ENCODE results near the gene ECI2. TPM values are rescaled to one million over a fixed set of nuclear protein-coding genes. Genes with fewer than 3 reads are reported as not detected.

ECI2 gene
- total RNA-seq, 1 donor from 2014 or later, result 29.2 TPM

DNA sequence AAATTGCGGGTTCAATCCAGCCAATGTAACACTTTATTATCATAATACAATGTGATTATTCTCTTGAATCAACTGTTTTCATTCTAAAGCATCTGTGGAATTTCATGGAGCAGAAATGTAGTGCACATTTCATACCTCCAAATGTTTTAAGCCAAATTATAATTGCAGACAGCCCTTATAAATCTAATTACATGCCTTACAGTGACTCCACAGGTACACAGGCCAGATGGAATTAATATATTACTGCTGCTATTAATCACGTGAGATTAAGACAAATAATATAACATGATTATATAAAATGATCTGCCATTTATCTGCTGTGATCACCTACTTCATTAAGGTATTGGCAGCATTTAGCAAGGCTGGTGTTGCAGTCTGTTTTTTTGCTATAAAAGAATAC, 9.7 kb upstream of the ECI2 start:
- TF ChIP-seq, protein P1, sequence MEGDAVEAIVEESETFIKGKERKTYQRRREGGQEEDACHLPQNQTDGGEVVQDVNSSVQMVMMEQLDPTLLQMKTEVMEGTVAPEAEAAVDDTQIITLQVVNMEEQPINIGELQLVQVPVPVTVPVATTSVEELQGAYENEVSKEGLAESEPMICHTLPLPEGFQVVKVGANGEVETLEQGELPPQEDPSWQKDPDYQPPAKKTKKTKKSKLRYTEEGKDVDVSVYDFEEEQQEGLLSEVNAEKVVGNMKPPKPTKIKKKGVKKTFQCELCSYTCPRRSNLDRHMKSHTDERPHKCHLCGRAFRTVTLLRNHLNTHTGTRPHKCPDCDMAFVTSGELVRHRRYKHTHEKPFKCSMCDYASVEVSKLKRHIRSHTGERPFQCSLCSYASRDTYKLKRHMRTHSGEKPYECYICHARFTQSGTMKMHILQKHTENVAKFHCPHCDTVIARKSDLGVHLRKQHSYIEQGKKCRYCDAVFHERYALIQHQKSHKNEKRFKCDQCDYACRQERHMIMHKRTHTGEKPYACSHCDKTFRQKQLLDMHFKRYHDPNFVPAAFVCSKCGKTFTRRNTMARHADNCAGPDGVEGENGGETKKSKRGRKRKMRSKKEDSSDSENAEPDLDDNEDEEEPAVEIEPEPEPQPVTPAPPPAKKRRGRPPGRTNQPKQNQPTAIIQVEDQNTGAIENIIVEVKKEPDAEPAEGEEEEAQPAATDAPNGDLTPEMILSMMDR (IDR thresholded peaks at IDR 0.05), result no peak
- H3K9me3 Mint-ChIP-seq (ENCODE audit: low read depth), result peaks cover 29% of the 10 kb centered on the region
- no peak overlapping the region for H3K4me3 Mint-ChIP-seq (ENCODE audit: unreplicated experiment)
- peaks cover 5% of the 10 kb centered on the region for H3K36me3 Mint-ChIP-seq (ENCODE audit: low read depth)
- H3K27ac Mint-ChIP-seq (ENCODE audit: unreplicated experiment), result no peak overlapping the region
- no peak for DNase-seq (ENCODE audit: low spot score)
- H3K4me1 Mint-ChIP-seq (ENCODE audit: low read depth), result no peaks in the 10 kb centered on the region
- H3K27me3 Mint-ChIP-seq (ENCODE audit: low read depth), result no peaks in the 10 kb centered on the region

DNA sequence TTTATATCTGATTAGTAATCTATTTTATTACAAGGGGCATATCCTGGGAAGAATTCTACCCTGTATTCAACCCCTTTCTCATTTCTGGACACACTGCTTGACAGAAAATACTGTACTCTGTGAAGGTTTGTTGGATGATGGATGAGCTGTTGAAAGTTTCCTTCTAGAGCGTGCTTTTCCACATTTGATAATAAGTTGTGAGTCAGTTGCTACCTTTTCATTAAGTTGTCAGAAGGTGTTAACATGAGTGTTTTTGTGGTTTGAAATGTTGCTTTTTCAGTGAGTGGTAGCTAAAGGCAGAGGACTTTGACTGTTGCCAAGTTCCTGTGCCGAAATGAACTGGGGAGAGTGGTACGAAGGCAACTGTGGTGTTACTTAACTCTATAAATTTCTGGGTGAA, 3.9 kb upstream of the ECI2 start:
- H3K9me3 Mint-ChIP-seq (ENCODE audit: low read depth), result peaks cover 16% of the 10 kb centered on the region
- TF ChIP-seq, protein P1 (IDR thresholded peaks at IDR 0.05), result no peak
- no peak for DNase-seq (ENCODE audit: low spot score)
- no peaks in the 10 kb centered on the region for H3K27me3 Mint-ChIP-seq (ENCODE audit: low read depth)
- H3K4me3 Mint-ChIP-seq (ENCODE audit: unreplicated experiment), result no peak overlapping the region
- peaks cover 5% of the 10 kb centered on the region for H3K36me3 Mint-ChIP-seq (ENCODE audit: low read depth)
- peaks cover 8% of the 10 kb centered on the region for H3K4me1 Mint-ChIP-seq (ENCODE audit: low read depth)
- H3K27ac Mint-ChIP-seq (ENCODE audit: unreplicated experiment), result no peak overlapping the region

DNA sequence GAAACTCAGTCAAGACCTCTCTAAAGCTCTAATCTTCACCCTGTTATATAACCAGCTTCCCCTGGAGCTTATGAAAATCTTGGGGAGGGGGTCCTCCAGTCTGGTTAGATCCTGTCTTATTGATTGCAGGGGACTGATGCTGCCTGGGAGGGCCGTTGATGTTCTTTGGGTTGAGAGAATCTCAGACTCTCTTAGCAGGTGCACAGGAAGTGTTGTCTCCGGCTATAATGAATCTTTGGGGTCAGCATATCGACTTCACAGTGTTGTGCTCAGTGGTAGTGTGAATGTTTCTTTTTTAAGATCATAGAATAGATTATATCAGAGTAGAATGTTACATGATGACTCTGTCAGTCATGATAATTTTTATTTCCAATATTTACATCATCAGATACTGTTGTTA, 2.8 kb upstream of the ECI2 start:
- peaks cover 5% of the 10 kb centered on the region for H3K36me3 Mint-ChIP-seq (ENCODE audit: low read depth)
- no peak overlapping the region for H3K27ac Mint-ChIP-seq (ENCODE audit: unreplicated experiment)
- TF ChIP-seq, protein P1 (IDR thresholded peaks at IDR 0.05), result no peak
- H3K4me1 Mint-ChIP-seq (ENCODE audit: low read depth), result peaks cover 19% of the 10 kb centered on the region
- peaks cover 15% of the 10 kb centered on the region for H3K9me3 Mint-ChIP-seq (ENCODE audit: low read depth)
- H3K4me3 Mint-ChIP-seq (ENCODE audit: unreplicated experiment), result no peak overlapping the region
- DNase-seq (ENCODE audit: low spot score), result no peak
- H3K27me3 Mint-ChIP-seq (ENCODE audit: low read depth), result no peaks in the 10 kb centered on the region

DNA sequence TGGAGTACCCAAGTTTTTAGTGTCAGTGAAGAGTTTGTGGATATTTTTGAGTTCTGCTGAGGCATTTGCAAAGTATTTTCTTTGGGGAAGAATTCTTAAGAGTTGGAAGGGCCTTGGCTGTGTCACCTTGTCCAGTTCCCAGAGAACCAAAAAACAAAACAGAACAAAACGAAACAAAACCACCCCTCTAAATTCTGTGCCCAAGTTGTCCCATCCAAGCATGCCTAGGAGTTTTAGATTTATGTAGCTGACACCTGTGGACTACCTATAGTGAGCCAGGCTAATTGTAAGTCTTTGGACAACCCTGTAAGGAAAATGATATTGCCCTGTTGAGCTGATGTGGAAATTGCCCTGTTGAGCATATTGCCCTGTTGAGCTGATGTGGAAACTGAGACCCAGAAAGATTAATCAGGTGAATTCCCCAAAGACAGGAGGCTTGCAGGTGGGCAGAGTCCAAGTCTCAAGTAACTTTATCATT, 1.0 kb upstream of the ECI2 start:
- peak overlapping the region; percentile 78 for H3K27ac Mint-ChIP-seq (ENCODE audit: unreplicated experiment)
- H3K9me3 Mint-ChIP-seq (ENCODE audit: low read depth), result peaks cover 1% of the 10 kb centered on the region
- peak overlapping the region; percentile 74 for H3K4me3 Mint-ChIP-seq (ENCODE audit: unreplicated experiment)
- peaks cover 8% of the 10 kb centered on the region for H3K36me3 Mint-ChIP-seq (ENCODE audit: low read depth)
- H3K27me3 Mint-ChIP-seq (ENCODE audit: low read depth), result no peaks in the 10 kb centered on the region
- no peak for DNase-seq (ENCODE audit: low spot score)
- peaks cover 20% of the 10 kb centered on the region for H3K4me1 Mint-ChIP-seq (ENCODE audit: low read depth)
- TF ChIP-seq, protein P1 (IDR thresholded peaks at IDR 0.05), result no peak

DNA sequence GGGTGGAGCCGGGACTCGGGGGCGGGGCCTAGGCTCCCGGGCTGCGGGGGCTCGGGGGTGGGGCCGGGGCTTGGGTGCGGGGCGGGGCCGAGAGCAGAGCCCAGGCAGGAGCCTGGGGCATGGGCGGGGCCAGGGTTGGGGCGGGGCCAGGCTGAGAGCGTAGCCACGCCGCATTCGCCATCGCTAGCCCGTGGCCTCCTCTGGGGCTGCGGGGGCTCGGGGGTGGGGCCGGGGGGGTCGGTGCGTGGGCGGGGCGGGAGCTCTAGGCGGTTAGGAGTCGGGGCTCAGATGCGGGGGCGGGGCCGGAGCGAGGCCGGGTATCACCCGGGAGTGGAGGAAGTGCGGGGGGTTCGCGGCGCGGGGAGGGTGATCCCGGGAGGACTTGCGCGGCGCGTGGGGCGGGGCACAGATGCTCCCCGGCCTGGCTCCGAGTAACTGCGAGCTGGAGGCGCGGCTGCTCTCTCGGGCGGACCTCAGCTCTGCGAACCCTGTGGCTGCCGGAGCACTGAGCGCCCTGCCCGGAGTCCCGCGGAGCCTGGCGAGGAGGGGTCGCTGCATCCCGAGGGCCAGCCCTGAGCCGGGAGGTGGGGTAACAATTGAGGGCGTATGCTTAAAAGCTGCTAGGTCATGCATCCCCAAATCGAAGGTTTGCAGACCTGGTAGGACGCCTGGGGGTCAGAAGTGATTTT, 434 bp upstream of the ECI2 start:
- Mint-ChIP-seq H3K27me3 (ENCODE audit: low read depth) (no peaks in the 10 kb centered on the region), H3K4me3 (ENCODE audit: unreplicated experiment) (peak overlapping the region; percentile 74), H3K36me3 (ENCODE audit: low read depth) (peaks cover 8% of the 10 kb centered on the region), H3K27ac (ENCODE audit: unreplicated experiment) (peak overlapping the region; percentile 78), H3K9me3 (ENCODE audit: low read depth) (no peaks in the 10 kb centered on the region), H3K4me1 (ENCODE audit: low read depth) (peaks cover 20% of the 10 kb centered on the region)
- peak; percentile 98 for DNase-seq (ENCODE audit: low spot score)
- TF ChIP-seq, protein P1 (IDR thresholded peaks at IDR 0.05), result peak; percentile 47

All from chondrocyte (in vitro differentiated cells).